H9 (cell line): ENCODE data around the gene LPP. TPM values are rescaled to one million over a fixed set of nuclear protein-coding genes. Genes with fewer than 3 reads are reported as not detected.

Source experiments
- DNase-seq: peaks from one replicate; pipeline ENCODE4 v3.0.0-alpha.2; 2017
- H2AFZ ChIP-seq: one replicate; pipeline ENCODE4 v1.6.1; 2013; ENCODE audit warnings: mild to moderate bottlenecking, low read length, control low read depth, moderate library complexity
- H2AK5ac ChIP-seq: 2 replicates; pipeline ENCODE4 v1.6.1; 2013; ENCODE audit warnings: low read length, control low read depth, mixed read lengths; ENCODE audit not compliant: insufficient read length
- H2BK120ac ChIP-seq: one replicate; pipeline ENCODE4 v1.6.1; 2013; ENCODE audit warnings: low read depth, mild to moderate bottlenecking, low read length, control low read depth, inconsistent platforms; ENCODE audit not compliant: poor library complexity, severe bottlenecking
- H2BK12ac ChIP-seq: 2 replicates; pipeline ENCODE4 v1.6.1; 2013; ENCODE audit warnings: low read length, control low read depth, mixed read lengths, low read depth; ENCODE audit not compliant: insufficient read length
- H2BK15ac ChIP-seq: 2 replicates; pipeline ENCODE4 v1.6.1; 2013; ENCODE audit warnings: low read depth, low read length, control low read depth
- H2BK20ac ChIP-seq: one replicate; pipeline ENCODE4 v1.6.1; 2013; ENCODE audit warnings: low read depth, mild to moderate bottlenecking, low read length, control low read depth, inconsistent platforms; ENCODE audit not compliant: poor library complexity, severe bottlenecking
- H2BK5ac ChIP-seq: 2 replicates; pipeline ENCODE4 v1.6.1; 2013; ENCODE audit warnings: low read length, control low read depth, mixed read lengths; ENCODE audit not compliant: insufficient read length
- H3K14ac ChIP-seq: 2 replicates; pipeline ENCODE4 v1.6.1; 2013; ENCODE audit warnings: low read length, control low read depth; ENCODE audit not compliant: insufficient read depth
- H3K18ac ChIP-seq: 2 replicates; pipeline ENCODE4 v1.6.1; 2013; ENCODE audit warnings: low read depth, mild to moderate bottlenecking, mixed read lengths, low read length, control low read depth; ENCODE audit not compliant: insufficient read length
- H3K23ac ChIP-seq: 2 replicates; pipeline ENCODE4 v1.6.1; 2013; ENCODE audit warnings: low read length, control low read depth, mixed read lengths, low read depth; ENCODE audit not compliant: insufficient read length
- H3K23me2 ChIP-seq: 2 replicates; pipeline ENCODE4 v1.6.1; 2013; ENCODE audit warnings: low read depth, mild to moderate bottlenecking, mixed read lengths, low read length, control low read depth; ENCODE audit not compliant: insufficient read length, poor library complexity, severe bottlenecking
- H3K27ac ChIP-seq: 2 replicates; pipeline ENCODE4 v1.5.1; 2013; ENCODE audit warnings: low read length, control low read depth, mixed read lengths, low read depth; ENCODE audit not compliant: insufficient read length
- H3K27me3 ChIP-seq: 2 replicates; pipeline ENCODE4 v1.6.1; 2013; ENCODE audit warnings: low read length, control low read depth, inconsistent platforms; ENCODE audit not compliant: insufficient read depth
- H3K4ac ChIP-seq: 2 replicates; pipeline ENCODE4 v1.6.1; 2013; ENCODE audit warnings: low read depth, mild to moderate bottlenecking, control low read depth, inconsistent platforms, low read length, moderate library complexity
- H3K4me1 ChIP-seq: 2 replicates; pipeline ENCODE4 v1.6.1; 2013; ENCODE audit warnings: low read length, control low read depth, inconsistent platforms; ENCODE audit not compliant: insufficient read depth
- H3K4me2 ChIP-seq: 2 replicates; pipeline ENCODE4 v1.6.1; 2013; ENCODE audit warnings: low read length, control low read depth, mixed read lengths; ENCODE audit not compliant: insufficient read length, insufficient read depth
- H3K56ac ChIP-seq: 2 replicates; pipeline ENCODE4 v1.6.1; 2013; ENCODE audit warnings: low read depth, mild to moderate bottlenecking, mixed read lengths, low read length, control low read depth; ENCODE audit not compliant: insufficient read length
- H3K79me1 ChIP-seq: 2 replicates; pipeline ENCODE4 v1.6.1; 2013; ENCODE audit warnings: low read depth, mild to moderate bottlenecking, moderate library complexity, low read length, control low read depth, inconsistent platforms; ENCODE audit not compliant: insufficient read depth, poor library complexity, severe bottlenecking
- H3K79me2 ChIP-seq: 2 replicates; pipeline ENCODE4 v1.6.1; 2013; ENCODE audit warnings: low read length, control low read depth, inconsistent platforms; ENCODE audit not compliant: insufficient read depth
- H3K9ac ChIP-seq: 2 replicates; pipeline ENCODE4 v1.6.1; 2013; ENCODE audit warnings: low read length, control low read depth, mixed read lengths; ENCODE audit not compliant: insufficient read length; ENCODE audit errors: extremely low read depth
- H3K9me3 ChIP-seq: one replicate; pipeline ENCODE4 v1.6.1; 2013; ENCODE audit warnings: low read depth, low read length, inconsistent platforms; ENCODE audit not compliant: control insufficient read depth
- H3T11ph ChIP-seq: one replicate; pipeline ENCODE4 v1.6.1; 2013; ENCODE audit warnings: mild to moderate bottlenecking, low read length, control low read depth, inconsistent platforms
- H4K20me1 ChIP-seq: one replicate; pipeline ENCODE4 v1.6.1; 2013; ENCODE audit not compliant: control insufficient read depth, insufficient read length, insufficient read depth
- H4K5ac ChIP-seq: 2 replicates; pipeline ENCODE4 v1.6.1; 2013; ENCODE audit warnings: low read depth, mild to moderate bottlenecking, mixed read lengths, low read length, control low read depth; ENCODE audit not compliant: insufficient read length
- H4K8ac ChIP-seq: replicated peaks from 2 replicates; pipeline ENCODE4 v1.6.1; 2013; ENCODE audit warnings: low read length, control low read depth, mixed read lengths, low read depth; ENCODE audit not compliant: insufficient read length
- H4K91ac ChIP-seq: 2 replicates; pipeline ENCODE4 v1.6.1; 2013; ENCODE audit warnings: low read depth, mild to moderate bottlenecking, moderate library complexity, mixed read lengths, low read length, control low read depth; ENCODE audit not compliant: insufficient read length
- H3K27ac Mint-ChIP-seq, 3 experiments: 2 replicates in 2 of 3; 3 replicates in 1 of 3; pipeline ENCODE4 v1.8.0; 2020 to 2021; ENCODE audit warnings: mixed read lengths in 3 of 3, mild to moderate bottlenecking in 1 of 3, moderate library complexity in 1 of 3
- H3K27me3 Mint-ChIP-seq: 2 replicates; pipeline ENCODE4 v1.8.0; 2021; ENCODE audit warnings: low read depth, mild to moderate bottlenecking, moderate library complexity, mixed read lengths
- H3K36me3 Mint-ChIP-seq, 3 experiments: 2 replicates in 2 of 3; 3 replicates in 1 of 3; pipeline ENCODE4 v1.8.0; 2020 to 2021; ENCODE audit warnings: low read depth in 3 of 3, mixed read lengths in 3 of 3; ENCODE audit not compliant: insufficient read depth in 1 of 3
- H3K4me1 Mint-ChIP-seq, 2 experiments: 2 replicates each; pipeline ENCODE4 v1.8.0; 2020; ENCODE audit warnings: mixed read lengths in 2 of 2
- H3K4me3 Mint-ChIP-seq, 2 experiments: 2 replicates in 1 of 2; 3 replicates in 1 of 2; pipeline ENCODE4 v1.8.0; 2020 to 2021; ENCODE audit warnings: mild to moderate bottlenecking in 2 of 2, mixed read lengths in 2 of 2, moderate library complexity in 1 of 2
- H3K9me3 Mint-ChIP-seq, 2 experiments: 2 replicates in 1 of 2; 3 replicates in 1 of 2; pipeline ENCODE4 v1.8.0; 2020; ENCODE audit warnings: mild to moderate bottlenecking in 2 of 2, mixed read lengths in 2 of 2, moderate library complexity in 1 of 2
- CTCF ChIP-seq: fragments of 200-600 bp; sonication (generic); conservative IDR thresholded peaks from 3 replicates; pipeline ENCODE4 v1.8.0; 2021; ENCODE audit warnings: antibody characterized with exemption, mild to moderate bottlenecking
- WGBS: extraction: QIAGEN DNeasy Blood & Tissue Kit; methylation state at CpG from one replicate; pipeline ENCODE4 v1.1.7; 2013; ENCODE audit warnings: missing lambda C conversion rate, low lambda C conversion rate, mixed read lengths; ENCODE audit not compliant: insufficient read length; ENCODE audit errors: extremely low coverage; 5-methylcytosine and 5-hydroxymethylcytosine counted together
- total RNA-seq: library from RNA; stranded (reverse); gene quantifications from 2 replicates; pipeline ENCODE4 v1.2.1, GENCODE V29; 2021

The LPP gene
- total RNA-seq, 1 experiment from 2014 or later: 64.6 TPM

- no peak overlapping the region; a peak in 2 of 7 replicates for H3K27ac Mint-ChIP-seq
- Histone ChIP-seq H2BK5ac (no peak overlapping the region), H3K14ac (no peak overlapping the region), H4K8ac (no peak overlapping the region), H3K23me2 (no peaks in the 10 kb centered on the region), H3K4ac (no peak overlapping the region), H3K79me2 (no peaks in the 10 kb centered on the region), H3K9ac (no peak overlapping the region), H4K91ac (no peak overlapping the region), H3K79me1 (no peaks in the 10 kb centered on the region), H2BK15ac (no peak overlapping the region), H4K5ac (no peak overlapping the region), H2BK20ac (no peak overlapping the region), H2AFZ (no peak overlapping the region), H3K4me2 (no peak overlapping the region), H3K4me1 (no peaks in the 10 kb centered on the region), H3K56ac (no peak overlapping the region), H2BK120ac (no peak overlapping the region), H3K27me3 (no peaks in the 10 kb centered on the region), H4K20me1 (no peaks in the 10 kb centered on the region), H2BK12ac (no peak overlapping the region), H3K27ac (no peak overlapping the region), H3T11ph (no peak overlapping the region), H3K18ac (no peak overlapping the region), H2AK5ac (no peak overlapping the region), H3K23ac (no peak overlapping the region), H3K9me3 (no peaks in the 10 kb centered on the region)
- H3K4me3 Mint-ChIP-seq: no peak overlapping the region
- TF ChIP-seq CTCF: no peak
- H3K36me3 Mint-ChIP-seq: no peaks in the 10 kb centered on the region
- no peaks in the 10 kb centered on the region for H3K9me3 Mint-ChIP-seq
- DNase-seq: no peak
- peaks cover 0 to 8% of the 10 kb centered on the region in 2 experiments; a peak in 1 of 4 replicates for H3K4me1 Mint-ChIP-seq
- H3K27me3 Mint-ChIP-seq: no peaks in the 10 kb centered on the region
- no CpG with 5 or more reads among the region's 4 CpGs for WGBS
Measured at GRCh38 chr3:188822004-188822403, 668.0 kb downstream of the LPP start.
